Activated CD4-positive, alpha-beta T cell treated with anti-CD3 and anti-CD28 coated beads, Interleukin-2, amount 50 U/mL, for 4 hours (primary cell): ENCODE data around the gene HIF3A.
"Not testable (repeated sequence)": the region's sequence is repeated elsewhere in the genome, so short reads cannot be mapped to it uniquely, and the experiment has no call there.

Experiments used
- DNase-seq, 2 experiments: peaks; one replicate each; pipeline ENCODE4 v3.0.0-alpha.2; 2020

The HIF3A gene

GRCh38 chr19:46295401-46296201 is 1.2 kb upstream of the HIF3A start:
- no peak for DNase-seq

GRCh38 chr19:46296202-46296480 is 701 bp upstream of the HIF3A start:
- DNase-seq = no peak

GRCh38 chr19:46297700-46298478 is 1.0 kb downstream of the HIF3A start:
- DNase-seq = no peak

GRCh38 chr19:46298479-46299003 is 1.7 kb downstream of the HIF3A start:
- no peak for DNase-seq

- DNase-seq = no peak
Observed at GRCh38 chr19:46299004-46299509, 2.2 kb downstream of the HIF3A start.

GRCh38 chr19:46299695-46300094 is 2.9 kb downstream of the HIF3A start:
- no peak for DNase-seq

- no peak for DNase-seq
Observed at GRCh38 chr19:46303322-46303690, 6.5 kb downstream of the HIF3A start.

- peak in 1 of 2 experiments; percentile 2 for DNase-seq
Observed at GRCh38 chr19:46303691-46304397, 7.0 kb downstream of the HIF3A start.

GRCh38 chr19:46306501-46306900 is 9.7 kb downstream of the HIF3A start:
- no peak for DNase-seq

- no peak for DNase-seq
Observed at GRCh38 chr19:46308510-46308909, 11.7 kb downstream of the HIF3A start.

GRCh38 chr19:46309056-46309455 is 12.2 kb downstream of the HIF3A start:
- no peak for DNase-seq

- DNase-seq = no peak
Observed at GRCh38 chr19:46311444-46311843, 14.6 kb downstream of the HIF3A start.

- DNase-seq = not testable (repeated sequence)
Observed at GRCh38 chr19:46313540-46314469, 17.0 kb downstream of the HIF3A start.

GRCh38 chr19:46317339-46317738 is 20.5 kb downstream of the HIF3A start:
- no peak for DNase-seq

GRCh38 chr19:46319613-46320012 is 22.8 kb downstream of the HIF3A start:
- no peak for DNase-seq

GRCh38 chr19:46320559-46320958 is 23.7 kb downstream of the HIF3A start:
- no peak for DNase-seq

GRCh38 chr19:46321653-46322052 is 24.8 kb downstream of the HIF3A start:
- DNase-seq = no peak

- DNase-seq = not testable (repeated sequence)
Observed at GRCh38 chr19:46323227-46323626, 26.4 kb downstream of the HIF3A start.

- DNase-seq = no peak
Observed at GRCh38 chr19:46324277-46324676, 27.4 kb downstream of the HIF3A start.

GRCh38 chr19:46326608-46327007 is 29.8 kb downstream of the HIF3A start:
- no peak for DNase-seq

GRCh38 chr19:46328079-46328478 is 31.2 kb downstream of the HIF3A start:
- DNase-seq = no peak

GRCh38 chr19:46330319-46330918 is 33.6 kb downstream of the HIF3A start:
- DNase-seq = no peak
